ENCODE measurements around the gene ARRB2. TPM values are rescaled to one million over a fixed set of nuclear protein-coding genes. Genes with fewer than 3 reads are reported as not detected.

The ARRB2 gene
- total RNA-seq, 1 donor = 63.0 TPM

GRCh38 chr17:4748686-4749085 is 38.3 kb downstream of the ARRB2 start:
- DNase-seq (ENCODE audit: low read depth in 2 of 3, low spot score in 2 of 3) = peak in 1 of 3 donors; percentile 25

GRCh38 chr17:4750606-4751005 is 40.2 kb downstream of the ARRB2 start:
- no peak for DNase-seq (ENCODE audit: low read depth in 2 of 3, low spot score in 2 of 3)

GRCh38 chr17:4751932-4752331 is 41.5 kb downstream of the ARRB2 start:
- no peak for DNase-seq (ENCODE audit: low read depth in 2 of 3, low spot score in 2 of 3)

GRCh38 chr17:4753392-4753791 is 43.0 kb downstream of the ARRB2 start:
- no peak for DNase-seq (ENCODE audit: low read depth in 2 of 3, low spot score in 2 of 3)

- no peak for DNase-seq (ENCODE audit: low read depth in 2 of 3, low spot score in 2 of 3)
Measured at GRCh38 chr17:4759776-4760236, 49.4 kb downstream of the ARRB2 start.

- peak in 1 of 3 donors; percentile 21 for DNase-seq (ENCODE audit: low read depth in 2 of 3, low spot score in 2 of 3)
Measured at GRCh38 chr17:4764595-4764994, 54.2 kb downstream of the ARRB2 start.

GRCh38 chr17:4766201-4766600 is 55.8 kb downstream of the ARRB2 start:
- peak in 1 of 3 donors; percentile 70 for DNase-seq (ENCODE audit: low read depth in 2 of 3, low spot score in 2 of 3)

GRCh38 chr17:4766723-4767122 is 56.3 kb downstream of the ARRB2 start:
- no peak for DNase-seq (ENCODE audit: low read depth in 2 of 3, low spot score in 2 of 3)

- DNase-seq (ENCODE audit: low read depth in 2 of 3, low spot score in 2 of 3) = no peak
Measured at GRCh38 chr17:4768298-4768697, 57.9 kb downstream of the ARRB2 start.

GRCh38 chr17:4769628-4770027 is 59.2 kb downstream of the ARRB2 start:
- DNase-seq (ENCODE audit: low read depth in 2 of 3, low spot score in 2 of 3) = no peak

Other genes with a start within 250 kb of the ARRB2 start
- gene SPNS2, start 211.8 kb upstream of the ARRB2 start, total RNA-seq = 101 TPM
- 58.4 TPM for gene MYBBP1A, start 155.2 kb upstream of the ARRB2 start, total RNA-seq
- not detected for gene GGT6, start 150.1 kb upstream of the ARRB2 start, total RNA-seq
- not detected for gene SMTNL2, start 126.1 kb upstream of the ARRB2 start, total RNA-seq
- gene ALOX15, start 69.0 kb upstream of the ARRB2 start, total RNA-seq = 0.27 TPM
- gene PELP1, start 6.5 kb upstream of the ARRB2 start, total RNA-seq = 52.5 TPM
- gene MED11, start 20.8 kb downstream of the ARRB2 start, total RNA-seq = 12.9 TPM
- under 0.01 TPM for gene ZMYND15, start 29.2 kb downstream of the ARRB2 start, total RNA-seq
- 0.27 TPM for gene CXCL16, start 29.3 kb downstream of the ARRB2 start, total RNA-seq
- not detected for gene TM4SF5, start 61.3 kb downstream of the ARRB2 start, total RNA-seq
- gene VMO1, start 75.7 kb downstream of the ARRB2 start, total RNA-seq = not detected
- gene GLTPD2, start 78.3 kb downstream of the ARRB2 start, total RNA-seq = not detected
- gene PSMB6, start 85.5 kb downstream of the ARRB2 start, total RNA-seq = 116 TPM
- gene PLD2, start 96.5 kb downstream of the ARRB2 start, total RNA-seq = 5.9 TPM
- 21.0 TPM for gene MINK1, start 122.7 kb downstream of the ARRB2 start, total RNA-seq
- 18.3 TPM for gene C17orf107, start 188.9 kb downstream of the ARRB2 start, total RNA-seq
- 5.4 TPM for gene CHRNE, start 192.5 kb downstream of the ARRB2 start, total RNA-seq
- gene GP1BA, start 221.6 kb downstream of the ARRB2 start, total RNA-seq = 2.2 TPM
- 78.6 TPM for gene SLC25A11, start 229.4 kb downstream of the ARRB2 start, total RNA-seq
- gene RNF167, start 229.6 kb downstream of the ARRB2 start, total RNA-seq = 27.5 TPM
- gene PFN1, start 237.9 kb downstream of the ARRB2 start, total RNA-seq = 429 TPM
- gene ENO3, start 240.5 kb downstream of the ARRB2 start, total RNA-seq = 2.4 TPM

Data from hematopoietic multipotent progenitor cell (in vitro differentiated cells).